ENCODE data around the gene SMG1.
"Not testable (repeated sequence)": the region's sequence is repeated elsewhere in the genome, so short reads cannot be mapped to it uniquely, and the experiment has no call there.

DNA sequence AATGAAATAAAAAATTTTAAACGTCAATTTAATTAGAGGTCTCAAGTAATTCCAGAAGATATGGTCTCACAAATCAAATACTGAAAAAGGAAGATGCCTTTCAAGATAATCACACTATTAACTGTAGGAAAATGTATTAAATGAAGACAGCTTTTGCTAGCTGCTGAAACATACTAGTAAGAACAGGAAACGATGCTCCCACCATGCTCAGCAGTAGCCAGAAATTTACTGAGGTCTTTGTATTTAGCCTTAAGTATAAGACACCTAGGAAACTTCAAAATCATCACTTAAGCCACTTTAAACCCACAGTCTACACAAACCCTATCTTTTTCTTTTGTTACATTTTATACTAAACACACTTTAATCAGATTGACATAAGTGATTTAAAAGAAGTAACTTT, 16.6 kb downstream of the SMG1 start:
- TF ChIP-seq, protein P1, sequence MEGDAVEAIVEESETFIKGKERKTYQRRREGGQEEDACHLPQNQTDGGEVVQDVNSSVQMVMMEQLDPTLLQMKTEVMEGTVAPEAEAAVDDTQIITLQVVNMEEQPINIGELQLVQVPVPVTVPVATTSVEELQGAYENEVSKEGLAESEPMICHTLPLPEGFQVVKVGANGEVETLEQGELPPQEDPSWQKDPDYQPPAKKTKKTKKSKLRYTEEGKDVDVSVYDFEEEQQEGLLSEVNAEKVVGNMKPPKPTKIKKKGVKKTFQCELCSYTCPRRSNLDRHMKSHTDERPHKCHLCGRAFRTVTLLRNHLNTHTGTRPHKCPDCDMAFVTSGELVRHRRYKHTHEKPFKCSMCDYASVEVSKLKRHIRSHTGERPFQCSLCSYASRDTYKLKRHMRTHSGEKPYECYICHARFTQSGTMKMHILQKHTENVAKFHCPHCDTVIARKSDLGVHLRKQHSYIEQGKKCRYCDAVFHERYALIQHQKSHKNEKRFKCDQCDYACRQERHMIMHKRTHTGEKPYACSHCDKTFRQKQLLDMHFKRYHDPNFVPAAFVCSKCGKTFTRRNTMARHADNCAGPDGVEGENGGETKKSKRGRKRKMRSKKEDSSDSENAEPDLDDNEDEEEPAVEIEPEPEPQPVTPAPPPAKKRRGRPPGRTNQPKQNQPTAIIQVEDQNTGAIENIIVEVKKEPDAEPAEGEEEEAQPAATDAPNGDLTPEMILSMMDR (IDR thresholded peaks at IDR 0.05; ENCODE audit: borderline replicate concordance, extremely low read depth, low read length, poor library complexity, severe bottlenecking): not testable (repeated sequence)
- TF ChIP-seq EZH2 (IDR thresholded peaks at IDR 0.05; ENCODE audit: borderline replicate concordance, low read depth, low read length, severe bottlenecking): not testable (repeated sequence)

Measured in DND-41 (cell line).